Thoracic aorta (tissue), 2 donors: ENCODE results near the gene IGDCC3. TPM values are rescaled to one million over a fixed set of nuclear protein-coding genes. Genes with fewer than 3 reads are reported as not detected.

ENCODE experiments used
- ATAC-seq: fragments of 150-250 bp; one replicate; pipeline ENCODE4 v1.8.0; 2017; ENCODE audit warnings: low read depth; ENCODE audit not compliant: insufficient number of reproducible peaks, low FRiP score
- DNase-seq: peaks from one replicate; pipeline ENCODE4 v3.0.0-alpha.2; 2020; ENCODE audit warnings: low spot score
- H3K27ac ChIP-seq, 2 donors: fragments of 200-600 bp; sonication (generic); 1 replicate in 1 of 2; 2 replicates in 1 of 2; pipeline ENCODE4 v1.5.1; 2016; ENCODE audit warnings: mild to moderate bottlenecking in 2 of 2, moderate library complexity in 2 of 2
- H3K27me3 ChIP-seq: fragments of 200-600 bp; sonication (generic); replicated peaks from 2 replicates; pipeline ENCODE4 v1.6.0; 2016; ENCODE audit warnings: mild to moderate bottlenecking; ENCODE audit not compliant: insufficient read depth
- H3K36me3 ChIP-seq: fragments of 200-600 bp; sonication (generic); one replicate; pipeline ENCODE4 v1.5.1; 2016
- H3K4me1 ChIP-seq, 2 donors: fragments of 200-600 bp; sonication (generic); 1 replicate in 1 of 2; 2 replicates in 1 of 2; pipeline versions ENCODE4 v1.5.1 to v1.6.0; 2016; ENCODE audit warnings: low read depth in 2 of 2, mild to moderate bottlenecking in 1 of 2; ENCODE audit not compliant: control insufficient read depth in 1 of 2
- H3K4me3 ChIP-seq: fragments of 200-600 bp; sonication (generic); 2 replicates; pipeline ENCODE4 v1.5.1; 2016; ENCODE audit warnings: mild to moderate bottlenecking
- H3K9me3 ChIP-seq: fragments of 200-600 bp; sonication (generic); 2 replicates; pipeline ENCODE4 v1.5.1; 2016
- CTCF ChIP-seq: fragments of 200-600 bp; sonication (generic); IDR thresholded peaks from one replicate; pipeline ENCODE4 v1.5.1; 2019; ENCODE audit warnings: antibody characterized with exemption
- total RNA-seq, 2 donors: library from RNA; depleted of rRNA; stranded (reverse); fragments of >200 nt; gene quantifications; one replicate each; pipeline versions ENCODE4 v1.1.0 to v1.2.3, GENCODE V29; 2016

IGDCC3 gene
- total RNA-seq, 2 donors from 2014 or later: not detected

GRCh38 chr15:65391732-65392131 lies 13.9 kb upstream of the IGDCC3 start:
- DNase-seq: no peak
- no peak for ATAC-seq
- Histone ChIP-seq H3K27me3 (no peaks in the 10 kb centered on the region), H3K4me1 (no peaks in the 10 kb centered on the region), H3K36me3 (no peaks in the 10 kb centered on the region), H3K27ac (no peak overlapping the region), H3K9me3 (no peaks in the 10 kb centered on the region), H3K4me3 (no peak overlapping the region)
- no peak for TF ChIP-seq CTCF

GRCh38 chr15:65390447-65390846 lies 12.6 kb upstream of the IGDCC3 start:
- ATAC-seq: no peak
- Histone ChIP-seq H3K27me3 (no peaks in the 10 kb centered on the region), H3K27ac (no peak overlapping the region), H3K9me3 (no peaks in the 10 kb centered on the region), H3K4me1 (peaks cover 0 to under 1% of the 10 kb centered on the region in 2 donors), H3K36me3 (no peaks in the 10 kb centered on the region), H3K4me3 (no peak overlapping the region)
- DNase-seq: no peak
- TF ChIP-seq CTCF: no peak

- no peak overlapping the region for H3K4me3 ChIP-seq
- DNase-seq: no peak
- H3K9me3 ChIP-seq: no peaks in the 10 kb centered on the region
- H3K36me3 ChIP-seq: no peaks in the 10 kb centered on the region
- H3K27me3 ChIP-seq: no peaks in the 10 kb centered on the region
- H3K4me1 ChIP-seq: peaks cover 0 to 9% of the 10 kb centered on the region in 2 donors
- TF ChIP-seq CTCF: no peak
- ATAC-seq: no peak
- no peak overlapping the region for H3K27ac ChIP-seq
Observed at GRCh38 chr15:65389226-65389625, 11.4 kb upstream of the IGDCC3 start.

- no peaks in the 10 kb centered on the region for H3K36me3 ChIP-seq
- no peak overlapping the region for H3K4me3 ChIP-seq
- no peak for TF ChIP-seq CTCF
- H3K27me3 ChIP-seq: no peaks in the 10 kb centered on the region
- no peaks in the 10 kb centered on the region for H3K9me3 ChIP-seq
- H3K4me1 ChIP-seq: peaks cover 0 to 9% of the 10 kb centered on the region in 2 donors
- ATAC-seq (no peak), DNase-seq (no peak)
- H3K27ac ChIP-seq: no peak overlapping the region
Observed at GRCh38 chr15:65388306-65389080, 10.7 kb upstream of the IGDCC3 start.

GRCh38 chr15:65386886-65387285 lies 9.1 kb upstream of the IGDCC3 start:
- ATAC-seq (no peak), DNase-seq (no peak)
- Histone ChIP-seq H3K4me3 (no peak overlapping the region), H3K36me3 (no peaks in the 10 kb centered on the region), H3K9me3 (no peaks in the 10 kb centered on the region), H3K27ac (no peak overlapping the region), H3K27me3 (no peaks in the 10 kb centered on the region), H3K4me1 (peaks cover 0 to 9% of the 10 kb centered on the region in 2 donors)
- no peak for TF ChIP-seq CTCF
